GM15510 (cell line): Measurements from ENCODE around the gene TMED6.

Experiments used
- POLR2A ChIP-seq: IDR thresholded peaks from 3 replicates; pipeline ENCODE4 v1.6.1; 2011; ENCODE audit warnings: borderline replicate concordance; ENCODE audit not compliant: insufficient read length; ENCODE audit errors: extremely low read depth

The TMED6 gene

DNA sequence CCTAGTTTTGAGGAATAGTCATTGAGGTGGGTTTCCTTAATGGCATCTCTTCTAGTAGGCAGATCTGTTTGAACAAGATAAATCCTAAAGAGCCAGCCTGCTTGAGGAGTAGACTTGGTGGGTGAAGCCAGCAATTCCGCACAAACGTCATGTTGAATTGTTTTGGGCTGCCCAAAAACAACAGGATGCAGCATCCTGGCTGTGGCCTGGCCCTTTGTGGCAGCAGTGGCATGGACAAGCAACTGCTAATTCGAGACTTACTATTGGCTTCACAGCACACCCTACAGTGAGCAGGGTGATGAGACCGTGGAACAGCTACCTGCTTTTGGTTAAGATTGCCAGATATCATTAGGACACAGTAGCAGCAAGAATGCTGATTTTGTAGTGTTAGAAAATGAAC is 49.7 kb downstream of the TMED6 start:
- no peak for TF ChIP-seq POLR2A

DNA sequence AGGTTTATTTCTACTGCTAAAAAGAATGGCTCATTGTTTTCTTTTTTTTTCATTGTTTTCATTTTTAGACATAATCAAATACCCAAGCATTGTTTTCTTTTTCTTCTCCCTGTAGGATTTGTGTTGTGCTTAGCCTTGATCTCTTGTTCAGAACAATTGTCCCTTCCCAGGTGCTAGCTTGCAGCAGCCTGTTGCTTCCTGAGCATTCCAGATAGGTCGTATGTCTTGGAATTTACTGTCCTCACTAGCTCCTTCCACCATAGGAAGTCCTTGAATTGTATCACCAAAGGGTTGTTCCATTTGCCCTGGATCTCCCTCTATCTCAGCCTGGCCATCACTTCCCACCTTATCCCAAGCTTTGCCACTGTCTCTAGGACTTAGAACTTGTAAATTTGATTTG is 50.4 kb downstream of the TMED6 start:
- no peak for TF ChIP-seq POLR2A

DNA sequence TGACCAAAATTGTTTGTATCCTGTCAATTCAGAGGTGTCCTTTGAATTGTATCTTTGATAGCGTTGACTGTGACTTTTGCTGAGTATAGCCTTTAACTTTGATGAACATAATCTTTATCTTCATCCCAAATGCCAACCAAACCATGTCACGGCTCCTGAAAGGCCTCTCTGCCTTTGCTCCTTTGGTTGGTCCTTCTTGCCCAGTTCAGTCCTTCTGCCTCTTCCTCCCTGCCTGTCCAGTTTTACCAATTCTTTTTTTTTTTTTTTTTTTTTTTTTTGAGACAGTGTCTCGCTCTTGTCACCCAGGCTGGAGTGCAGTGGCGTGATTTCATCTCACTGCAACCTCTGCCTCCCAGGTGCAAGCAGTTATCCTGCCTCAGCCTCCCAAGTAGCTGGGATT is 53.3 kb downstream of the TMED6 start:
- no peak for TF ChIP-seq POLR2A

DNA sequence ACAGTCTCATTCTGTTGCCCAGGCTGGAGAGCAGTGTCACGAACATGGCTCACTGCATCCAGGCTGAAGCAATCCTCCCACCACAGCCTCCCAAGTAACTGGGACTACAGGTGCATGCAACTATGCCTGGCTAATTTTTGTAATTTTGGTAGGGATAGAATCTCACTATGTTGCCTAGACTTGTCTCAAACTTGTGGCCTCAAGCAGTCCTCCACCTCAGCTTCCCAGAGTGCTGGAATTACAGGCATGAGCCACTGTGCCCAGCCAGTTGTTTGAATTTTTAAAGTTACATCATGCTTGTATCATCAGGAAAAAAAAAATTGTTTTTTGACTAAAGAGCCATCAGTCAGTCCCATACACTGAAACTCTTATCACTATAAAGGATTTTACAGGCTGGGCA is 57.5 kb downstream of the TMED6 start:
- no peak for TF ChIP-seq POLR2A

DNA sequence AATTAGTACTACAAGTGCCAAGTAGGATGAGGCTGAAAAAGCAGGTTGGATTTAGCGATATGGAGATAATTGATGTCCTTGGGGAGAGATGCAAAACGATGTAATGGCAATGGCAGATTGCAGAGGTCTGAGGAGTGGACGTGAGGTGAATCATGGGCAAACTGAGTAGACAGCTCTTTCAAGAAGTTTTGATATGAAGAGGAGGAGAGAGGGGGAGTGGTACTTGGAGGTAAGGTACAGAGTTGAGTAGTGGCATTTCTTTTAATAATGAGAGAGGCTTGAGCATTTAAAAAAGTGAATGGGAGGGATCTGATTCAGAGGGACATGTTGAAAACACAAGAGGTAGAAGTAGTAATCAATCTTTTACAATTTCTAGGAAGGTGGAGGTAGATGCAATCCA is 58.2 kb downstream of the TMED6 start:
- no peak for TF ChIP-seq POLR2A
